ENCODE results near the gene ASPM. TPM values are rescaled to one million over a fixed set of nuclear protein-coding genes. Genes with fewer than 3 reads are reported as not detected.
A peak's percentile ranks its signal among the peaks of the same experiment; 100 is the strongest.

Gene ASPM
- polyA plus RNA-seq, 1 donor (not counting 4 experiments of a cell fraction or from before 2014, with no cell fraction given), result 10.0 TPM

- Histone ChIP-seq H3K36me3 (ENCODE audit: control insufficient read depth in 2 of 2, extremely low read depth in 1 of 2, insufficient read depth in 2 of 2, low read length in 2 of 2) (no peaks in the 10 kb centered on the region), H3K27ac (ENCODE audit: control insufficient read depth, insufficient read depth, low read length) (no peak overlapping the region), H3K9me1 (ENCODE audit: control insufficient read depth, extremely low read depth, insufficient read depth, low read length) (no peaks in the 10 kb centered on the region), H3K9me3 (ENCODE audit: control insufficient read depth, low read depth, low read length) (no peaks in the 10 kb centered on the region), H3K9ac (ENCODE audit: control insufficient read depth, extremely low read depth, insufficient read depth, low read length) (no peak overlapping the region), H3K79me2 (ENCODE audit: control insufficient read depth, insufficient read depth, low read length) (peaks cover 44% of the 10 kb centered on the region), H2AFZ (ENCODE audit: control insufficient read depth, low read length) (peak overlapping the region; percentile 28), H3K4me1 (ENCODE audit: control insufficient read depth, extremely low read depth, insufficient read depth, low read length) (peaks cover 20% of the 10 kb centered on the region), H3K4me2 (ENCODE audit: control insufficient read depth, extremely low read depth, insufficient read depth, low read depth, low read length) (no peak overlapping the region), H4K20me1 (ENCODE audit: control insufficient read depth, extremely low read depth, insufficient read depth, low read length) (no peaks in the 10 kb centered on the region), H3K4me3 (ENCODE audit: control insufficient read depth in 2 of 3, extremely low read depth in 1 of 3, insufficient read depth in 2 of 3, low read depth in 1 of 3, low read length in 3 of 3) (no peak overlapping the region), H3K27me3 (ENCODE audit: control insufficient read depth, extremely low read depth, insufficient read depth, low read length) (no peaks in the 10 kb centered on the region)
- TF ChIP-seq CTCF (optimal IDR thresholded peaks at IDR 0.05 in 1 of 3, IDR thresholded peaks at IDR 0.05 in 1 of 3, conservative IDR thresholded peaks at IDR 0.05 in 1 of 3; ENCODE audit: extremely low read depth in 1 of 3, insufficient read depth in 2 of 3, low read length in 3 of 3) (no peak), EZH2 (IDR thresholded peaks at IDR 0.05; ENCODE audit: low read length) (no peak)
- no peak for FAIRE-seq
- DNase-seq (ENCODE audit: low read depth, low spot score), result no peak
- dilution Hi-C loops (cut with MboI; ENCODE audit: extremely low pct_ligation_motif_present, low sequenced_read_pairs), result no loop called here
Measured at GRCh38 chr1:197143276-197143675, 3.2 kb downstream of the ASPM start.

- no peak overlapping the region for H3K27ac ChIP-seq (ENCODE audit: control insufficient read depth, insufficient read depth, low read length)
- TF ChIP-seq CTCF (optimal IDR thresholded peaks at IDR 0.05 in 1 of 3, IDR thresholded peaks at IDR 0.05 in 1 of 3, conservative IDR thresholded peaks at IDR 0.05 in 1 of 3; ENCODE audit: extremely low read depth in 1 of 3, insufficient read depth in 2 of 3, low read length in 3 of 3), result no peak
- TF ChIP-seq EZH2 (IDR thresholded peaks at IDR 0.05; ENCODE audit: low read length), result no peak
- H3K27me3 ChIP-seq (ENCODE audit: control insufficient read depth, extremely low read depth, insufficient read depth, low read length), result no peaks in the 10 kb centered on the region
- peak overlapping the region; percentile 55 for H2AFZ ChIP-seq (ENCODE audit: control insufficient read depth, low read length)
- no peak overlapping the region for H3K9ac ChIP-seq (ENCODE audit: control insufficient read depth, extremely low read depth, insufficient read depth, low read length)
- no peaks in the 10 kb centered on the region for H3K9me1 ChIP-seq (ENCODE audit: control insufficient read depth, extremely low read depth, insufficient read depth, low read length)
- H3K4me3 ChIP-seq (ENCODE audit: control insufficient read depth in 2 of 3, extremely low read depth in 1 of 3, insufficient read depth in 2 of 3, low read depth in 1 of 3, low read length in 3 of 3), result no peak overlapping the region
- H3K9me3 ChIP-seq (ENCODE audit: control insufficient read depth, low read depth, low read length), result no peaks in the 10 kb centered on the region
- peaks cover 47% of the 10 kb centered on the region for H3K79me2 ChIP-seq (ENCODE audit: control insufficient read depth, insufficient read depth, low read length)
- peak overlapping the region; percentile 20 for H3K4me2 ChIP-seq (ENCODE audit: control insufficient read depth, extremely low read depth, insufficient read depth, low read depth, low read length)
- peaks cover 20% of the 10 kb centered on the region for H3K4me1 ChIP-seq (ENCODE audit: control insufficient read depth, extremely low read depth, insufficient read depth, low read length)
- no peak for DNase-seq (ENCODE audit: low read depth, low spot score)
- dilution Hi-C loops (cut with MboI; ENCODE audit: extremely low pct_ligation_motif_present, low sequenced_read_pairs), result no loop called here
- H3K36me3 ChIP-seq (ENCODE audit: control insufficient read depth in 2 of 2, extremely low read depth in 1 of 2, insufficient read depth in 2 of 2, low read length in 2 of 2), result no peaks in the 10 kb centered on the region
- no peaks in the 10 kb centered on the region for H4K20me1 ChIP-seq (ENCODE audit: control insufficient read depth, extremely low read depth, insufficient read depth, low read length)
- no peak for FAIRE-seq
Measured at GRCh38 chr1:197141575-197141974, 4.9 kb downstream of the ASPM start.
